ACC112 (cell line): ENCODE results near the gene SPACA1.
"Not testable (repeated sequence)": the region's sequence is repeated elsewhere in the genome, so short reads cannot be mapped to it uniquely, and the experiment has no call there.

ENCODE experiments used
- H2AFZ ChIP-seq: fragments of 200-600 bp; sonication (generic); one replicate; pipeline ENCODE4 v1.6.0; 2017; ENCODE audit warnings: antibody characterized with exemption, low read length; ENCODE audit not compliant: unreplicated experiment
- H3K27ac ChIP-seq: fragments of 200-600 bp; sonication (generic); 2 replicates; pipeline ENCODE4 v1.5.1; 2014; ENCODE audit warnings: low read depth, mild to moderate bottlenecking, antibody characterized with exemption, low read length, moderate library complexity
- H3K27me3 ChIP-seq: fragments of 200-600 bp; sonication (generic); 2 replicates; pipeline ENCODE4 v1.6.1; 2014; ENCODE audit warnings: mild to moderate bottlenecking, antibody characterized with exemption, low read length, moderate library complexity, mixed read lengths; ENCODE audit not compliant: insufficient read depth
- H3K36me3 ChIP-seq: fragments of 200-600 bp; sonication (generic); 2 replicates; pipeline ENCODE4 v1.6.1; 2016; ENCODE audit warnings: mild to moderate bottlenecking, antibody characterized with exemption, low read length, moderate library complexity, mixed read lengths; ENCODE audit not compliant: insufficient read depth
- H3K4me1 ChIP-seq: fragments of 200-600 bp; sonication (generic); one replicate; pipeline ENCODE4 v1.6.1; 2016; ENCODE audit warnings: low read length, mixed read lengths; ENCODE audit not compliant: insufficient read depth, unreplicated experiment, control insufficient read depth
- H3K4me3 ChIP-seq: fragments of 200-600 bp; sonication (generic); 2 replicates; pipeline ENCODE4 v1.5.1; 2014; ENCODE audit warnings: mild to moderate bottlenecking, low read depth, low read length
- H3K79me2 ChIP-seq: fragments of 200-600 bp; sonication (generic); one replicate; pipeline ENCODE4 v1.6.0; 2016; ENCODE audit warnings: low read length; ENCODE audit not compliant: control insufficient read depth, unreplicated experiment, insufficient read depth

SPACA1 gene, protein sequence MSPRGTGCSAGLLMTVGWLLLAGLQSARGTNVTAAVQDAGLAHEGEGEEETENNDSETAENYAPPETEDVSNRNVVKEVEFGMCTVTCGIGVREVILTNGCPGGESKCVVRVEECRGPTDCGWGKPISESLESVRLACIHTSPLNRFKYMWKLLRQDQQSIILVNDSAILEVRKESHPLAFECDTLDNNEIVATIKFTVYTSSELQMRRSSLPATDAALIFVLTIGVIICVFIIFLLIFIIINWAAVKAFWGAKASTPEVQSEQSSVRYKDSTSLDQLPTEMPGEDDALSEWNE

DNA sequence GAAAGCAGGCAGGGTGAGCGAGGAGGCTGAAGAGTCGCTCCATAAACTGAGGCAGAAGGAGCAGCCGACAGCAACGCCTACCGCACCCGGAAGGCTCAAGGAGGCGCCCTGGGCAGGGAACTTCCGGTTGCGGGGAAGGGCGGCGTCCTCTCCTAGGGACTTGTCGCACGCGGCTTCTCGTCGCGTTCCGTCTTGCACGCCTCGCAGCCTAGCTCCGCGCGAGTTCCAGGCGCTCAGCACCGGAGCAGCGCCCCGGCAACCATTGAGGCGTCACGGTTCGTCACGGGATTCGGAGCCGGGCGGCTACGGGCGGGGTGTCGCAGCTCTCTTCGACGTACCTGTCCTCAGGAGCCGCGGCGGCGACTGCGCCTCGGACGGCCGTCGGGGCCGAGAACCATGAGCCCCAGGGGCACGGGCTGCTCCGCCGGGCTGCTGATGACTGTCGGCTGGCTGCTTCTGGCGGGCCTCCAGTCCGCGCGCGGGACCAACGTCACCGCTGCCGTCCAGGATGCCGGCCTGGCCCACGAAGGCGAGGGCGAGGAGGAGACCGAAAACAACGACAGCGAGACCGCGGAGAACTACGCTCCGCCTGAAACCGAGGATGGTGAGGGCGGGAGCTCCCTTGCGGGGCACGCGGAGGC is at the start of gene SPACA1:
Gene SPACA1, plus strand, starts transcription at position 332 of the 641 bp plus-strand sequence. Its CDS starts 65 bp downstream, at position 397.
- Histone ChIP-seq H3K4me1 (peaks cover 10% of the 10 kb centered on the region), H3K36me3 (no peaks in the 10 kb centered on the region), H3K27me3 (no peaks in the 10 kb centered on the region), H3K27ac (no peak within 1 kb of the TSS), H2AFZ (no peak within 1 kb of the TSS), H3K79me2 (no peaks in the 10 kb centered on the region), H3K4me3 (no peak within 1 kb of the TSS)

DNA sequence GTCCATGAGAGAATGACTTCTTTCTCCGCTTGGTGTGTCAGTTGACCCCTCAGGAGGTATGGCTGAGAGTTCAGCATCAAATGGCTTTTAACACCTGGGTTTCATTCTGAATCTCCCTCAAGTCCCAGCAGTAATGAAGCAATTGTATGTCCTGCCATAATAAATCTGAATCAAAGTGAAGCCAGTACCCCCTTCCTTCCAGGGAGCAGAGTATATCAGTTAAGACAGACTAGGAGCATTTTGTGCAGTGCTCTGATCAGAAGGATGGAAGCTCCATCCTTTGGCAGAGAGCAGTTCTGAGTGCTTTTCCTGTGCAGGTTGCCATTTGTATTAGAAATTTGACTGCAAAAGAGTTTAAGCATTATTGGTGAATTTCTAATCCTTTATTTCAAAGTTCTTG is 46.9 kb upstream of the SPACA1 start:
- Histone ChIP-seq H2AFZ (no peak overlapping the region), H3K4me1 (peaks cover 7% of the 10 kb centered on the region), H3K79me2 (no peaks in the 10 kb centered on the region), H3K27ac (no peak overlapping the region), H3K36me3 (no peaks in the 10 kb centered on the region), H3K27me3 (no peaks in the 10 kb centered on the region), H3K4me3 (no peak overlapping the region)

DNA sequence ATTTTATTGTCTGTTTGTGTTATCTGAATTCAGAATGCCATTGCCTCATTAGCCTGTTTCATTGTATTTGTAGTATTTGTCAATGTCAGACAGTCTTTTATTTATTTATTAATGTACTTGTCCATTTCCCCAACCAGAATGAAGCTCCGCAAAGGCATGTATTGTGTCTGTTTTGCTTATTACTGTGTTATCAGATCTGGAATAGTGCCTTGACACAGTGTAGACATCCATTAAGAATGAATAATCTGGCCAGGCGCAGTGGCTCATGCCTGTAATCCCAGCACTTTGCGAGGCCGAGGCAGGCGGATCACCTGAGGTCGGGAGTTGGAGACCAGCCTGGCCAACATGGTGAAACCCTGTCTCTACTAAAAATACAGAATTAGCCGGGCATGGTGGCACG is 46.4 kb upstream of the SPACA1 start:
- H3K4me1 ChIP-seq: peaks cover 10% of the 10 kb centered on the region
- not testable (repeated sequence) for H3K79me2 ChIP-seq, H3K27ac ChIP-seq, H3K4me3 ChIP-seq, H3K27me3 ChIP-seq, H2AFZ ChIP-seq, H3K36me3 ChIP-seq

DNA sequence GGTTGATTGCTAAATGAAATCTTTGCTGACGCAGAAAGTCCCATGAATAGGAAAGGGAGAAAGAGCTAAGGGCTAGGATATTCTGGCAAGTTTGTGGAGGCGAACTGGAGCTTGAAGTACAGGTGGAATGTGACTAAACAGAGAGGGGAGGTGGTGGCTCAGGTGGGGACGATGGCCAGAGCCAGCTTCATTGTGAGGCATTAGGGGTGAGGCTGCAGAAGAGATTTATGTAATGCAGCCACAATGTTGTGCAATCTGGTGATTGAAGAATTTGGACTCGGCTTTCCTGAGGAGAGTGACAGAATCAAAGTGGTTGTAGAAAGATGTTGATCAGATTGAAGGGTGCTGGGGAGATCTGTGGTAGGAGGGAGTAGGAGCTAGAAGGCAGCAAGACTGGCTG is 42.9 kb upstream of the SPACA1 start:
- H3K36me3 ChIP-seq: no peaks in the 10 kb centered on the region
- no peak overlapping the region for H3K27ac ChIP-seq
- no peak overlapping the region for H2AFZ ChIP-seq
- no peak overlapping the region for H3K4me3 ChIP-seq
- H3K27me3 ChIP-seq: no peaks in the 10 kb centered on the region
- no peaks in the 10 kb centered on the region for H3K79me2 ChIP-seq
- H3K4me1 ChIP-seq: peaks cover 26% of the 10 kb centered on the region

DNA sequence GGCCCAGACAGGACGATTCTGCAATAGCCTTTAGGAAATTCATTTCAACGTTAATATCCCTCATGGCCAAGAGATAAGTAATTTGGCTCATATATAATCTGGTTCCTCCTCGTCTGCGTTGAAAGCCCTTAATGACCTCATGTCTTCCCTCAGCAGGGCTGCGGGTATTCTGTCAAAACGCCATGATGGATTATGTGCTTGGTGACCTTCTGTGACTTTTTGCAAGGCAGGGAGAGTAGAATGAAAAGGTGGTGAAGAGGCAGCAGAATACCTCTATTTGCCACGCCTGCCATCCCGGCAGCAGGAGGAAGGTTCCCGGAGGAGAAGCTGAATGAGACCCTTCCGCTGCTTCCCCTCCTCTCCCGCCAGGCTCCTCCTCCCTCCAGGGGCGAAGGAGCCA is 41.1 kb upstream of the SPACA1 start:
- H3K4me3 ChIP-seq: no peak overlapping the region

DNA sequence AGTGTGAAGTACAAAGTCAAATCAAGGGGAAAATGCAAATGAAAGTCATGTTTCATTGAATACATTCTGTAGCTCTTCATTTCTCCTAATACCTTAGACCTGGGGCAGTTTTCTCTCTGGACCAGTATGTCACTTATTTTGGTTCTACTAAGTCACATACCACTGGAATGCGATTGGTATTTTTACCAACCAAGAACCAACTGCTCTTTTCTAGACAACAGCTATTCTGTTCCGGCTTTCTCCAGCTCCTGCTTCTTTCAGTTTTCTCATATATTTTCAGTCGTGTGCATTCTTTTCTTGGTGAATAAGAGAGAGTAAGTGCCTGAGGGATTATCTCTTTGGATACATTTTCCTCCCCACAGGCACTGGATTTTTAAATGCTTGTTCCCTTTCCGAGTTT is 39.2 kb upstream of the SPACA1 start:
- peak overlapping the region; percentile 79 for H2AFZ ChIP-seq
- peak overlapping the region; percentile 47 for H3K27ac ChIP-seq
- H3K27me3 ChIP-seq: no peaks in the 10 kb centered on the region
- peak overlapping the region; percentile 17 for H3K4me3 ChIP-seq
- H3K36me3 ChIP-seq: no peaks in the 10 kb centered on the region
- H3K4me1 ChIP-seq: peaks cover 36% of the 10 kb centered on the region
- H3K79me2 ChIP-seq: no peaks in the 10 kb centered on the region

More for the DNA sequence above, 41.1 kb upstream of the SPACA1 start:
- H3K4me1 ChIP-seq: peaks cover 26% of the 10 kb centered on the region
- no peaks in the 10 kb centered on the region for H3K36me3 ChIP-seq
- no peaks in the 10 kb centered on the region for H3K27me3 ChIP-seq
- H3K79me2 ChIP-seq: no peaks in the 10 kb centered on the region
- no peak overlapping the region for H2AFZ ChIP-seq
- no peak overlapping the region for H3K27ac ChIP-seq

DNA sequence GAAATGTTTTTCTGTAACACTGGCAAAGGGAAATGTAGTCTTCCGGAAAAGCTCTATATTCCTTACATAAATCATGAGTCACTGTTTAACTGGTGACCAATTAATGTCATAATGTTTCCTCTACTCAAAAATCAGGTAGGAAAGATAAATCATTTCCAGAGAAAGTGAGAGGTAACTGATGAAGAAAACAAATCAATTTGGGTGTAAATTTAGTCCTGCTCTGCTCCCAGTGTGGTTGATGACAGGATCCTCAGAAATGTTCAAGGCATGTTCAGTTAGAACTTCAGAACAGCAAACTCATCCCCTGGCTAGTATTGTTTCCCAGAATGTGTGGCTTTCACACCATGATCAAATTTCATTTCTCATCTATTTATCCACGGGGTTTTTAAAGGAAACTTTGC is 38.8 kb upstream of the SPACA1 start:
- Histone ChIP-seq H3K27me3 (no peaks in the 10 kb centered on the region), H3K79me2 (no peaks in the 10 kb centered on the region), H3K4me3 (peak overlapping the region; percentile 17), H2AFZ (peak overlapping the region; percentile 79), H3K27ac (peak overlapping the region; percentile 47), H3K4me1 (peaks cover 36% of the 10 kb centered on the region), H3K36me3 (no peaks in the 10 kb centered on the region)

DNA sequence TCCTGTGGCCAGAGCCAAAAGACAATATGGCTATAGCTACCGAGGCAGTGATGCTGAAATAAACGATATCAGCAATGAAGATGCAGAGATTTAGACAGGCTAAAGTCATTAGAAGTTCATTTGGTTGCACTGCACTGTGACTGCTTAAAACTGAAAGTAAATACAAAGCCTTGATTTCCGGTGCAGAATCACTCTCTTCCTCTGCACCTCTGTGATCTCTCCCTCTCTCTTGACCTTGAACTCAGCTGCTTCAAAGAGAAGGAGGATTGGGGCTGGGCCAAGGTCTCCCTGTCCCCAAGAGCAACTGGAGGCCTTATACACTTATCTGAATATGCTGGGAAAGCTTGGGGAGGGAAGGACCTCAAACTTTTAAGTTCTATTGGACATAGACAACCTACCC is 34.6 kb upstream of the SPACA1 start:
- peak overlapping the region; percentile 98 for H2AFZ ChIP-seq
- H3K27ac ChIP-seq: no peak overlapping the region
- no peaks in the 10 kb centered on the region for H3K79me2 ChIP-seq
- peak overlapping the region; percentile 62 for H3K4me3 ChIP-seq
- no peaks in the 10 kb centered on the region for H3K36me3 ChIP-seq
- H3K4me1 ChIP-seq: peaks cover 24% of the 10 kb centered on the region
- H3K27me3 ChIP-seq: no peaks in the 10 kb centered on the region

DNA sequence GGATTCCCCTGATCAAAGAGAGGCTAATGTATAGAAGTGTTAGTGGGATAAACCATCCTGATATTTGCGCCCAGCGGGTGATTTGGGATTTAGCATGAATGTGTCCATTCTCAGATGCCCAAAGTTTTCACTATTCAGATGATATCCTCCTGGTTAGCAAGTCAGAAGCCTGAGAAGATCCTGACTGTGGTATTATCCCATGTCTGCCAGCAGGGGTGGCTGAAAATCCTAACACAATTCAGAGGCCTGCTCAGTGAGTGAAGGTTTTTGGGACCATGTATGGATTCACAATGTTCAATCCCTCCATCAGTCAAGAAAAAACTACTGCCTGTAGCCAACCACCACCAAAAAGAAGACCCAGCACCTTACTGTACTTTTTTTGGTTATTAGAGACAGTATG is 34.1 kb upstream of the SPACA1 start:
- Histone ChIP-seq H3K27me3 (no peaks in the 10 kb centered on the region), H2AFZ (peak overlapping the region; percentile 98), H3K27ac (no peak overlapping the region), H3K4me1 (peaks cover 18% of the 10 kb centered on the region), H3K36me3 (no peaks in the 10 kb centered on the region), H3K79me2 (no peaks in the 10 kb centered on the region), H3K4me3 (no peak overlapping the region; the same call in 1 of the 2 replicates)

DNA sequence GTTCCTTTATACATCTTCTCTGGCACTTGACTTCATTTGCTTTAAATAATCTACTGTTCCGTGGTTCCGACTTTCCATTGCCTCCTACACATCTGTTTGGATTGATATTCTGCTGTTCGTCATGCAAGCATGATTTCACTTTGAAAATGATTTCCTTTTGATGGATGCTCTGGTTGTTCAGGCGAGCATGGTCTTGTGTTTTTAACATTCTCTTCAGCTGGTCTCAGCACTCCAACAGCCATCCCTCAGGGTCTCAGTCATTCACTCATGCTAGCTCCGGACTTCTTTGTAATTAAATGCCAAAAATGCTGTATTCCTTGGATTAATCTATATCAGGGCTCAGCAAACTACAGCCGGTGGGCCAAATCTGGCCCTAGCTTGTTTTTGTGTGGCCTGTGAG is 27.2 kb upstream of the SPACA1 start:
- Histone ChIP-seq H3K4me3 (no peak overlapping the region), H3K27me3 (no peaks in the 10 kb centered on the region), H2AFZ (no peak overlapping the region), H3K27ac (no peak overlapping the region), H3K79me2 (no peaks in the 10 kb centered on the region), H3K36me3 (no peaks in the 10 kb centered on the region), H3K4me1 (no peaks in the 10 kb centered on the region)

DNA sequence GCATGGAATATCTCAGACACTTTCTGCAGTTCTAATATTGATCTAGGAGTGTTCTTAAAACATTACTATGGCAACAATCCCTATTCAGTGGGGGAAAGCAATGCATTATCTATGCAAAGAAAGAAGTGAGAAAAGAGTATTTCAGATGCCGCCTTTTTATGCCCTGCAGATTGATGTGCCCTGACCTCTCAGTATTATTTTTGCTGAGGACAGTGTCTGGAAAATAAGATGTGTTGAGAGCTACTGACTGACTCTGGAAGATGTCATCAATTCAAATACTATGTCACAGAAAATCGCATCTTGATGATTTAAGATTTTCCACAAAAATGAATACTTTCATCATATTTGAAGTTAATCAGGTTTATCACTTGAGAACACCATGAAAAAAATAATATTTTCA is 22.9 kb upstream of the SPACA1 start:
- no peak overlapping the region for H3K27ac ChIP-seq
- H3K4me1 ChIP-seq: no peaks in the 10 kb centered on the region
- H2AFZ ChIP-seq: no peak overlapping the region
- H3K27me3 ChIP-seq: no peaks in the 10 kb centered on the region
- no peaks in the 10 kb centered on the region for H3K36me3 ChIP-seq
- H3K79me2 ChIP-seq: no peaks in the 10 kb centered on the region
- no peak overlapping the region for H3K4me3 ChIP-seq
